Upper lobe of left lung (tissue), 4 donors: ENCODE data around the gene GKAP1.

Source experiments
- CTCF ChIP-seq, 6 experiments: fragments of 450-650 bp in 4 of 6; fragments of 200-600 bp in 2 of 6; sonication (generic) in 2 of 6; IDR thresholded peaks; one replicate each; pipeline ENCODE4 v1.5.1; 2016 to 2019; ENCODE audit warnings: antibody characterized with exemption in 6 of 6
- EP300 ChIP-seq, 4 donors: sonication (generic); formaldehyde crosslinking; IDR thresholded peaks; one replicate each; pipeline ENCODE4 v1.5.1; 2017; ENCODE audit warnings: antibody characterized with exemption in 4 of 4, control low read depth in 2 of 4

GRCh38 chr9:83744206-83744605, 73.4 kb downstream of the GKAP1 start:
- TF ChIP-seq CTCF (IDR thresholded peaks at IDR 0.05), result no peak
- no peak for TF ChIP-seq EP300 (IDR thresholded peaks at IDR 0.05)
